HepG2 (cell line): ENCODE results near the gene GALNT12. TPM values are rescaled to one million over a fixed set of nuclear protein-coding genes. Genes with fewer than 3 reads are reported as not detected.

Experiments
- CREB3 ChIP-seq: sonication (generic); formaldehyde crosslinking; IDR thresholded peaks from 2 replicates; pipeline ENCODE4 v1.5.0; 2020; ENCODE audit warnings: missing genetic modification reagents
- GABPA ChIP-seq, 2 experiments: IDR thresholded peaks; 2 replicates each; pipeline ENCODE4 v1.6.1; 2011 to 2016; ENCODE audit warnings: low read depth in 2 of 2, low read length in 1 of 2, missing biosample characterization in 1 of 2, missing genetic modification characterization in 1 of 2
- GATAD2A ChIP-seq: IDR thresholded peaks from 2 replicates; pipeline ENCODE4 v1.6.1; 2016
- HES4 ChIP-seq: sonication (generic); formaldehyde crosslinking; IDR thresholded peaks from 2 replicates; pipeline ENCODE4 v1.9.0; 2021; ENCODE audit warnings: mild to moderate bottlenecking, missing genetic modification reagents, borderline replicate concordance
- HNRNPLL ChIP-seq: fragments of 200-400 bp; formaldehyde crosslinking; IDR thresholded peaks from 2 replicates; pipeline ENCODE4 v1.6.1; 2017; ENCODE audit warnings: mild to moderate bottlenecking, low read depth, low read length; ENCODE audit not compliant: poor library complexity, severe bottlenecking
- HOXA3 ChIP-seq: sonication (generic); formaldehyde crosslinking; IDR thresholded peaks from 2 replicates; pipeline ENCODE4 v1.5.0; 2020; ENCODE audit warnings: missing genetic modification reagents
- KAT2B ChIP-seq: fragments of 150-350 bp; IDR thresholded peaks from 2 replicates; pipeline ENCODE4 v1.6.1; 2014; ENCODE audit warnings: low read depth, low read length, borderline replicate concordance
- MAX ChIP-seq: IDR thresholded peaks from 2 replicates; pipeline ENCODE4 v1.6.1; 2012; ENCODE audit warnings: inconsistent platforms
- MED8 ChIP-seq: sonication (generic); formaldehyde crosslinking; IDR thresholded peaks from 2 replicates; pipeline ENCODE4 v1.8.1; 2023; ENCODE audit warnings: mild to moderate bottlenecking, missing genetic modification reagents; ENCODE audit not compliant: insufficient replicate concordance
- MIER2 ChIP-seq: IDR thresholded peaks from 2 replicates; pipeline ENCODE4 v1.6.1; 2016; ENCODE audit warnings: missing biosample characterization, missing genetic modification reagents
- POLR2AphosphoS2 ChIP-seq: IDR thresholded peaks from 2 replicates; pipeline ENCODE4 v1.6.1; 2011; ENCODE audit warnings: low read depth, low read length, improper control_type of control experiment
- RBM39 ChIP-seq: fragments of 200-400 bp; formaldehyde crosslinking; IDR thresholded peaks from one replicate; pipeline ENCODE4 v1.6.1; 2018; ENCODE audit warnings: antibody characterized with exemption, mild to moderate bottlenecking, low read depth, low read length; ENCODE audit not compliant: poor library complexity, severe bottlenecking
- RELA ChIP-seq: sonication (generic); formaldehyde crosslinking; IDR thresholded peaks from 2 replicates; pipeline ENCODE4 v1.4.0; 2020; ENCODE audit warnings: missing genetic modification reagents
- SALL1 ChIP-seq: sonication (generic); formaldehyde crosslinking; IDR thresholded peaks from 2 replicates; pipeline ENCODE4 v1.8.0; 2022; ENCODE audit warnings: mild to moderate bottlenecking, missing genetic modification reagents
- YEATS2 ChIP-seq: sonication (generic); formaldehyde crosslinking; IDR thresholded peaks from 2 replicates; pipeline ENCODE4 v1.4.0; 2020; ENCODE audit warnings: missing genetic modification reagents, borderline replicate concordance
- ZBTB34 ChIP-seq: sonication (generic); formaldehyde crosslinking; IDR thresholded peaks from 2 replicates; pipeline ENCODE4 v1.8.0; 2022; ENCODE audit warnings: mild to moderate bottlenecking, missing genetic modification reagents
- ZBTB46 ChIP-seq: sonication (generic); formaldehyde crosslinking; IDR thresholded peaks from 2 replicates; pipeline ENCODE4 v1.4.0; 2020; ENCODE audit warnings: mild to moderate bottlenecking, missing genetic modification reagents, borderline replicate concordance
- ZFY ChIP-seq: sonication (generic); formaldehyde crosslinking; IDR thresholded peaks from 2 replicates; pipeline ENCODE4 v1.4.0; 2020; ENCODE audit warnings: missing genetic modification reagents
- ZNF224 ChIP-seq: sonication (generic); formaldehyde crosslinking; IDR thresholded peaks from 2 replicates; pipeline ENCODE4 v1.5.0; 2020; ENCODE audit warnings: mild to moderate bottlenecking, missing genetic modification reagents
- ZNF33B ChIP-seq: sonication (generic); formaldehyde crosslinking; IDR thresholded peaks from 2 replicates; pipeline ENCODE4 v1.5.1; 2020; ENCODE audit warnings: mild to moderate bottlenecking, missing genetic modification reagents
- ZNF510 ChIP-seq: sonication (generic); formaldehyde crosslinking; IDR thresholded peaks from 2 replicates; pipeline ENCODE4 v1.4.0; 2020; ENCODE audit warnings: low read depth, mild to moderate bottlenecking, missing genetic modification reagents
- ZNF619 ChIP-seq: sonication (generic); formaldehyde crosslinking; IDR thresholded peaks from 2 replicates; pipeline ENCODE4 v1.4.0; 2020; ENCODE audit warnings: mild to moderate bottlenecking, missing genetic modification reagents
- ZNF674 ChIP-seq: sonication (generic); formaldehyde crosslinking; IDR thresholded peaks from 2 replicates; pipeline ENCODE4 v1.5.0; 2020; ENCODE audit warnings: low read depth, mild to moderate bottlenecking, missing genetic modification reagents
- ZNF713 ChIP-seq: sonication (generic); formaldehyde crosslinking; IDR thresholded peaks from 2 replicates; pipeline ENCODE4 v1.4.0; 2020; ENCODE audit warnings: mild to moderate bottlenecking, missing genetic modification reagents
- ZNF740 ChIP-seq: sonication (generic); formaldehyde crosslinking; IDR thresholded peaks from 2 replicates; pipeline ENCODE4 v1.4.0; 2020; ENCODE audit warnings: missing genetic modification reagents
- ZNF777 ChIP-seq: sonication (generic); formaldehyde crosslinking; IDR thresholded peaks from 2 replicates; pipeline ENCODE4 v1.4.0; 2020; ENCODE audit warnings: missing genetic modification reagents
- ZZZ3 ChIP-seq: sonication (generic); formaldehyde crosslinking; IDR thresholded peaks from 2 replicates; pipeline ENCODE4 v1.4.0; 2020; ENCODE audit warnings: missing genetic modification reagents, mild to moderate bottlenecking, borderline replicate concordance
- polyA plus RNA-seq, 8 experiments: library from polyadenylated mRNA; depleted of rRNA in 3 of 8; stranded (reverse) in 7 of 8; unstranded in 1 of 8; fragments of >200 nt; fragmentation: Illumina TruSeq in 4 of 8; extraction: Trizol in 4 of 8; gene quantifications; 2 replicates each; pipeline versions ENCODE4 v1.2.1 to v1.2.3, GENCODE V29; 2011 to 2016; ENCODE audit warnings: low read depth in 4 of 8, missing spikeins in 1 of 8, mixed read lengths in 1 of 8; ENCODE audit not compliant: insufficient read depth in 1 of 8
- total RNA-seq, 5 experiments: library from RNA; depleted of rRNA; stranded (reverse); fragments of >200 nt; fragmentation: Illumina TruSeq; extraction: Trizol; gene quantifications; 2 replicates each; pipeline ENCODE4 v1.2.3, GENCODE V29; 2016; ENCODE audit warnings: low read depth in 1 of 5

Gene GALNT12
- total and polyA plus RNA-seq, 2 of the 13 experiments (the other 11 are each of a cell fraction or from before 2014, with no cell fraction given), result 0.07 TPM; not detected in 1

GRCh38 chr9:98796364-98797101, 10.9 kb upstream of the GALNT12 start, which contains the start of gene ANKS6 (continued):
- TF ChIP-seq RBM39 (no peak), RELA (CRISPR knock-in tag) (0 out of 2 replicates have a peak, but pooled peaks have one; percentile 14), HOXA3 (CRISPR knock-in tag) (peak; percentile 59; the same call in 1 of the 2 replicates), ZNF619 (CRISPR knock-in tag) (no peak), YEATS2 (CRISPR knock-in tag) (no peak), GABPA (IDR thresholded peaks at IDR 0.05; ENCODE audit: low read depth, low read length) (peak; percentile 41; the same call in 1 of the 2 replicates), GABPA (CRISPR knock-in tag; IDR thresholded peaks at IDR 0.05; ENCODE audit: low read depth) (no peak), POLR2AphosphoS2 (no peak), MED8 (CRISPR knock-in tag) (no peak), ZBTB46 (CRISPR knock-in tag) (no peak), ZNF777 (CRISPR knock-in tag) (peak; percentile 70), SALL1 (CRISPR knock-in tag) (no peak), CREB3 (CRISPR knock-in tag) (peak; percentile 71; the same call in 1 of the 2 replicates), HNRNPLL (peak; percentile 39), ZNF740 (CRISPR knock-in tag) (no peak), GATAD2A (CRISPR knock-in tag) (no peak), ZNF33B (CRISPR knock-in tag) (no peak), HES4 (no peak), ZNF224 (CRISPR knock-in tag) (0 out of 2 replicates have a peak, but pooled peaks have one; percentile 52), ZFY (CRISPR knock-in tag) (peak; percentile 56), MIER2 (CRISPR knock-in tag) (no peak), ZZZ3 (CRISPR knock-in tag) (no peak), ZNF510 (CRISPR knock-in tag) (no peak), ZBTB34 (CRISPR knock-in tag) (no peak), MAX (peak; percentile 75), KAT2B (no peak), ZNF713 (CRISPR knock-in tag) (no peak), ZNF674 (CRISPR knock-in tag) (no peak)
